IMR-90 (cell line): Measurements from ENCODE around the gene DARS1.

Source experiments
- BHLHE40 ChIP-seq: fragments of 150-350 bp; IDR thresholded peaks from 2 replicates; pipeline ENCODE4 v1.6.1; 2016; ENCODE audit warnings: mild to moderate bottlenecking, low read depth, low read length
- CEBPB ChIP-seq: IDR thresholded peaks from 2 replicates; pipeline ENCODE4 v1.6.1; 2012; ENCODE audit warnings: low read depth, low read length, improper control_type of control experiment
- CHD1 ChIP-seq: IDR thresholded peaks from 2 replicates; pipeline ENCODE4 v1.6.1; 2012; ENCODE audit warnings: low read depth, low read length, improper control_type of control experiment
- CTCF ChIP-seq: conservative IDR thresholded peaks from 2 replicates; pipeline ENCODE4 v1.5.1; 2012; ENCODE audit warnings: mild to moderate bottlenecking, low read depth, low read length, improper control_type of control experiment
- MAZ ChIP-seq: IDR thresholded peaks from 2 replicates; pipeline ENCODE4 v1.6.1; 2012; ENCODE audit warnings: low read depth, mild to moderate bottlenecking, low read length, improper control_type of control experiment, moderate library complexity, borderline replicate concordance
- POLR2A ChIP-seq: IDR thresholded peaks from 2 replicates; pipeline ENCODE4 v1.6.1; 2012; ENCODE audit warnings: mild to moderate bottlenecking, low read depth, low read length
- RFX5 ChIP-seq: IDR thresholded peaks from 2 replicates; pipeline ENCODE4 v1.8.0; 2012; ENCODE audit warnings: low read depth, mild to moderate bottlenecking, low read length, moderate library complexity
- SMC3 ChIP-seq: fragments of 150-350 bp; IDR thresholded peaks from 2 replicates; pipeline ENCODE4 v1.6.1; 2016; ENCODE audit warnings: low read depth, mild to moderate bottlenecking, antibody characterized with exemption, low read length, moderate library complexity
- USF2 ChIP-seq: fragments of 150-350 bp; IDR thresholded peaks from 2 replicates; pipeline ENCODE4 v1.6.1; 2017; ENCODE audit warnings: mild to moderate bottlenecking, antibody characterized with exemption, low read length, low read depth

- TF ChIP-seq POLR2A = no peak
- TF ChIP-seq CTCF = no peak
- TF ChIP-seq BHLHE40 = no peak
- no peak for TF ChIP-seq CHD1
- no peak for TF ChIP-seq RFX5
- no peak for TF ChIP-seq USF2
- no peak for TF ChIP-seq SMC3
- no peak for TF ChIP-seq CEBPB
- TF ChIP-seq MAZ = no peak
Observed at GRCh38 chr2:136024616-136025015, 39.2 kb upstream of the DARS1 start.
